Neural progenitor cell (in vitro differentiated cells): ENCODE results near the gene FKBP15. TPM values are rescaled to one million over a fixed set of nuclear protein-coding genes. Genes with fewer than 3 reads are reported as not detected.
A peak's percentile ranks its signal among the peaks of the same experiment; 100 is the strongest.

Source experiments
- DNase-seq: peaks from one replicate; pipeline ENCODE4 v3.0.0-alpha.2; 2016; ENCODE audit warnings: low spot score
- H2AFZ ChIP-seq: fragments of 200-600 bp; sonication (generic); replicated peaks from 2 replicates; pipeline ENCODE4 v1.6.1; 2016; ENCODE audit warnings: antibody characterized with exemption
- H3F3A ChIP-seq: fragments of 200-600 bp; sonication (generic); 2 replicates; pipeline ENCODE4 v1.6.1; 2016; ENCODE audit warnings: antibody characterized with exemption, low read depth
- H3K27ac ChIP-seq: fragments of 200-600 bp; sonication (generic); 2 replicates; pipeline ENCODE4 v1.5.1; 2016; ENCODE audit warnings: mild to moderate bottlenecking
- H3K27me3 ChIP-seq: fragments of 200-600 bp; sonication (generic); 2 replicates; pipeline ENCODE4 v1.6.1; 2016; ENCODE audit warnings: mild to moderate bottlenecking, moderate library complexity
- H3K36me3 ChIP-seq: fragments of 200-600 bp; sonication (generic); 2 replicates; pipeline ENCODE4 v1.5.1; 2016
- H3K4me1 ChIP-seq: fragments of 200-600 bp; sonication (generic); 2 replicates; pipeline ENCODE4 v1.6.1; 2016; ENCODE audit warnings: mixed run types
- H3K4me2 ChIP-seq: fragments of 200-600 bp; sonication (generic); 2 replicates; pipeline ENCODE4 v1.6.1; 2016
- H3K4me3 ChIP-seq: fragments of 200-600 bp; sonication (generic); 2 replicates; pipeline ENCODE4 v1.5.1; 2016
- H3K79me2 ChIP-seq: fragments of 200-600 bp; sonication (generic); 2 replicates; pipeline ENCODE4 v1.6.1; 2016; ENCODE audit warnings: low read depth
- H3K9ac ChIP-seq: fragments of 200-600 bp; sonication (generic); 2 replicates; pipeline ENCODE4 v1.6.1; 2016
- H3K9me3 ChIP-seq: fragments of 200-600 bp; sonication (generic); 2 replicates; pipeline ENCODE4 v1.5.1; 2016; ENCODE audit warnings: low read depth
- H4K20me1 ChIP-seq: fragments of 200-600 bp; sonication (generic); 2 replicates; pipeline ENCODE4 v1.6.1; 2016; ENCODE audit warnings: low read depth
- H3K27ac Mint-ChIP-seq: 3 replicates; pipeline ENCODE4 v1.8.0; 2021; ENCODE audit warnings: mixed read lengths
- H3K27me3 Mint-ChIP-seq: 2 replicates; pipeline ENCODE4 v1.8.0; 2022; ENCODE audit warnings: low read depth, mild to moderate bottlenecking, inconsistent platforms, moderate library complexity, mixed read lengths; ENCODE audit not compliant: insufficient read depth
- H3K36me3 Mint-ChIP-seq: 3 replicates; pipeline ENCODE4 v1.8.0; 2021; ENCODE audit warnings: mixed read lengths
- H3K4me1 Mint-ChIP-seq: 3 replicates; pipeline ENCODE4 v1.8.0; 2021; ENCODE audit warnings: mixed read lengths
- H3K4me3 Mint-ChIP-seq: 3 replicates; pipeline ENCODE4 v1.8.0; 2021; ENCODE audit warnings: mild to moderate bottlenecking, moderate library complexity, mixed read lengths
- H3K9me3 Mint-ChIP-seq: 3 replicates; pipeline ENCODE4 v1.8.0; 2020; ENCODE audit warnings: mixed read lengths
- CTCF ChIP-seq: fragments of 200-600 bp; sonication (generic); IDR thresholded peaks from 2 replicates; pipeline ENCODE4 v1.5.1; 2017; ENCODE audit warnings: antibody characterized with exemption, mild to moderate bottlenecking
- EZH2 ChIP-seq: fragments of 200-600 bp; sonication (generic); IDR thresholded peaks from 2 replicates; pipeline ENCODE4 v1.6.1; 2017; ENCODE audit warnings: antibody characterized with exemption, mild to moderate bottlenecking, moderate library complexity
- EZH2phosphoT487 ChIP-seq: fragments of 200-600 bp; sonication (generic); IDR thresholded peaks from 2 replicates; pipeline ENCODE4 v1.6.1; 2017; ENCODE audit warnings: antibody characterized with exemption
- total RNA-seq: library from RNA; depleted of rRNA; stranded (reverse); fragments of >200 nt; gene quantifications from 2 replicates; pipeline ENCODE4 v1.2.3, GENCODE V29; 2015; ENCODE audit warnings: low replicate concordance

Gene FKBP15
- total RNA-seq, 1 donor from 2014 or later = 25.5 TPM

GRCh38 chr9:113137196-113138168 is 83.6 kb downstream of the FKBP15 start:
- H3K4me1 Mint-ChIP-seq = peaks cover 12% of the 10 kb centered on the region
- peaks cover 12% of the 10 kb centered on the region for H3K27me3 Mint-ChIP-seq
- Histone ChIP-seq H3K9me3 (no peaks in the 10 kb centered on the region), H3K4me3 (no peak overlapping the region), H3K27me3 (no peaks in the 10 kb centered on the region), H3K4me1 (no peaks in the 10 kb centered on the region), H3K27ac (no peak overlapping the region), H2AFZ (no peak overlapping the region), H3K79me2 (no peaks in the 10 kb centered on the region), H3K4me2 (no peak overlapping the region), H3F3A (no peaks in the 10 kb centered on the region), H3K36me3 (no peaks in the 10 kb centered on the region), H4K20me1 (no peaks in the 10 kb centered on the region), H3K9ac (no peak overlapping the region)
- TF ChIP-seq EZH2phosphoT487 (no peak), EZH2 (no peak), CTCF (no peak)
- no peaks in the 10 kb centered on the region for H3K36me3 Mint-ChIP-seq
- H3K4me3 Mint-ChIP-seq = no peak overlapping the region
- no peak overlapping the region for H3K27ac Mint-ChIP-seq
- DNase-seq = no peak
- peaks cover 16% of the 10 kb centered on the region for H3K9me3 Mint-ChIP-seq

GRCh38 chr9:113131689-113132151 is 89.4 kb downstream of the FKBP15 start:
- H3K4me1 ChIP-seq = no peaks in the 10 kb centered on the region
- H3K4me3 Mint-ChIP-seq = no peak overlapping the region
- DNase-seq = peak; percentile 62
- no peaks in the 10 kb centered on the region for H3K9me3 Mint-ChIP-seq
- H3K27me3 ChIP-seq = peaks cover 6% of the 10 kb centered on the region
- H3K79me2 ChIP-seq = no peaks in the 10 kb centered on the region
- H3K4me2 ChIP-seq = no peak overlapping the region
- H3K4me1 Mint-ChIP-seq = no peaks in the 10 kb centered on the region
- no peak overlapping the region for H3K4me3 ChIP-seq
- no peaks in the 10 kb centered on the region for H3F3A ChIP-seq
- no peak overlapping the region for H3K27ac Mint-ChIP-seq
- peaks cover 17% of the 10 kb centered on the region for H3K27me3 Mint-ChIP-seq
- H3K27ac ChIP-seq = no peak overlapping the region
- no peaks in the 10 kb centered on the region for H3K36me3 ChIP-seq
- H2AFZ ChIP-seq = no peak overlapping the region
- H3K9me3 ChIP-seq = no peaks in the 10 kb centered on the region
- no peak for TF ChIP-seq CTCF
- TF ChIP-seq EZH2phosphoT487 = no peak
- no peak for TF ChIP-seq EZH2
- no peaks in the 10 kb centered on the region for H3K36me3 Mint-ChIP-seq
- H4K20me1 ChIP-seq = no peaks in the 10 kb centered on the region
- no peak overlapping the region for H3K9ac ChIP-seq

GRCh38 chr9:113129884-113130283 is 91.2 kb downstream of the FKBP15 start:
- H3K36me3 Mint-ChIP-seq = no peaks in the 10 kb centered on the region
- Histone ChIP-seq H3K9me3 (no peaks in the 10 kb centered on the region), H3K4me2 (no peak overlapping the region), H3F3A (no peaks in the 10 kb centered on the region), H3K36me3 (no peaks in the 10 kb centered on the region), H3K79me2 (no peaks in the 10 kb centered on the region), H2AFZ (no peak overlapping the region), H3K27ac (no peak overlapping the region), H3K9ac (no peak overlapping the region), H4K20me1 (no peaks in the 10 kb centered on the region), H3K4me1 (no peaks in the 10 kb centered on the region), H3K4me3 (no peak overlapping the region), H3K27me3 (peaks cover 6% of the 10 kb centered on the region)
- H3K27me3 Mint-ChIP-seq = peaks cover 17% of the 10 kb centered on the region
- no peaks in the 10 kb centered on the region for H3K9me3 Mint-ChIP-seq
- TF ChIP-seq EZH2phosphoT487 = no peak
- no peak for TF ChIP-seq CTCF
- no peak for TF ChIP-seq EZH2
- H3K27ac Mint-ChIP-seq = no peak overlapping the region
- no peak for DNase-seq
- H3K4me3 Mint-ChIP-seq = no peak overlapping the region
- no peaks in the 10 kb centered on the region for H3K4me1 Mint-ChIP-seq
